ENCODE data around the gene GPR160.

DNA sequence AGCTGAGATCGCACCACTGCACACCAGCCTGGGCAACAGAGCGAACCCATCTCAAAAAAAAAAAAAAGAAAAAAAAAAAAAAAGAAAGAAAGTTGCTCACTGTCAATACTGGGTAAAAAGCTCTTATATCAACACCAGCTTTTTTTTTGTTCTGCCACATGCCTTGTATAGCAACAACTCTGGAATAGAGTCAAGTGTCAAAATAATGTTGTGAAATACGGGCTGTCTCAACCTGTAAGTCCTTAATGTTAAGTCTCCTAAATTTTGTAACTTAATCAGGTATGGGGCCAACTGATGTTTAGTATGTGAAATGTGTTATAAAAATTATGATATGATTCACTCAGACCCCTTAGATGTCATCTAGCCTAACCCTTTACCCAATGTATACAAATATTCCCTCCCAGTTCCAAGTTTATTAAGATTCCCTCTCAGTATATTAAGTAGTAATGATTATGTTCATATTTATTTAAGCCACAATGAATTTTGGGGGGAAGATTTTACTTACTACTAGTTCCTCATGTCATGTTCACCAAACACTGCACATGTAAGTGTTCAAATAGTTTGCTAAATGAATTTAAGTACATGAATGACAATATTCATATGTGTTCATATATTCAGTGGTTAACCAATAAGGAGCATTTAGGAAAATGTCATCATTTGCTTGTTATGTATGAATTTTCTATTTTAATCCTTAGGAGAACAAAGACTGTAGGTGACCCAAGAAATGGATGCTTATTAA, 52.2 kb downstream of the GPR160 start:
- TF ChIP-seq, protein P1, sequence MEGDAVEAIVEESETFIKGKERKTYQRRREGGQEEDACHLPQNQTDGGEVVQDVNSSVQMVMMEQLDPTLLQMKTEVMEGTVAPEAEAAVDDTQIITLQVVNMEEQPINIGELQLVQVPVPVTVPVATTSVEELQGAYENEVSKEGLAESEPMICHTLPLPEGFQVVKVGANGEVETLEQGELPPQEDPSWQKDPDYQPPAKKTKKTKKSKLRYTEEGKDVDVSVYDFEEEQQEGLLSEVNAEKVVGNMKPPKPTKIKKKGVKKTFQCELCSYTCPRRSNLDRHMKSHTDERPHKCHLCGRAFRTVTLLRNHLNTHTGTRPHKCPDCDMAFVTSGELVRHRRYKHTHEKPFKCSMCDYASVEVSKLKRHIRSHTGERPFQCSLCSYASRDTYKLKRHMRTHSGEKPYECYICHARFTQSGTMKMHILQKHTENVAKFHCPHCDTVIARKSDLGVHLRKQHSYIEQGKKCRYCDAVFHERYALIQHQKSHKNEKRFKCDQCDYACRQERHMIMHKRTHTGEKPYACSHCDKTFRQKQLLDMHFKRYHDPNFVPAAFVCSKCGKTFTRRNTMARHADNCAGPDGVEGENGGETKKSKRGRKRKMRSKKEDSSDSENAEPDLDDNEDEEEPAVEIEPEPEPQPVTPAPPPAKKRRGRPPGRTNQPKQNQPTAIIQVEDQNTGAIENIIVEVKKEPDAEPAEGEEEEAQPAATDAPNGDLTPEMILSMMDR (IDR thresholded peaks at IDR 0.05; ENCODE audit: insufficient read depth, low read length), result no peak
- TF ChIP-seq REST (IDR thresholded peaks at IDR 0.05; ENCODE audit: insufficient replicate concordance, low read depth) (no peak), POLR2AphosphoS5 (IDR thresholded peaks at IDR 0.05; ENCODE audit: low read depth) (no peak)
